Upper lobe of right lung (tissue), 1 donor: ENCODE results near the gene DLGAP3. TPM values are rescaled to one million over a fixed set of nuclear protein-coding genes. Genes with fewer than 3 reads are reported as not detected.
A peak's percentile ranks its signal among the peaks of the same experiment; 100 is the strongest.

Experiments
- ATAC-seq: fragments of 200-7000 bp; cut with Tn5 transposase; one replicate; pipeline ENCODE4 v1.9.1; 2020; ENCODE audit warnings: mild to moderate bottlenecking, moderate library complexity
- DNase-seq: peaks from one replicate; pipeline ENCODE4 v3.0.0-alpha.2; 2020
- H3K27ac ChIP-seq: fragments of 200-600 bp; one replicate; pipeline ENCODE4 v1.8.0; 2022
- H3K27me3 ChIP-seq: fragments of 200-600 bp; one replicate; pipeline ENCODE4 v1.8.0; 2022; ENCODE audit warnings: mild to moderate bottlenecking
- H3K36me3 ChIP-seq: fragments of 200-600 bp; one replicate; pipeline ENCODE4 v1.8.0; 2022
- H3K4me1 ChIP-seq: fragments of 200-600 bp; one replicate; pipeline ENCODE4 v1.8.0; 2022
- H3K4me3 ChIP-seq: fragments of 200-600 bp; one replicate; pipeline ENCODE4 v1.8.0; 2022; ENCODE audit warnings: mild to moderate bottlenecking
- H3K9me3 ChIP-seq: fragments of 200-600 bp; one replicate; pipeline ENCODE4 v1.8.0; 2022
- CTCF ChIP-seq: fragments of 200-600 bp; IDR thresholded peaks from one replicate; pipeline ENCODE4 v1.8.0; 2022; ENCODE audit warnings: antibody characterized with exemption
- intact Hi-C: fragments of 100-400 bp; cut with DNase I; formaldehyde crosslinking; loops from one replicate; pipeline ENCODE4 v1.11.0; 2022
- total RNA-seq: library from RNA; stranded (reverse); fragmentation: NEBNext Ultra II Directional; extraction: Animal tissue kit (Norgen Biotek cat#: 25700); gene quantifications from one replicate; pipeline ENCODE4 v1.2.1, GENCODE V29; 2021
- donor health status: DM: no; HTN: yes; CAD: no; lungs with severe emphysema.

The DLGAP3 gene
- total RNA-seq, 1 donor from 2014 or later = 0.35 TPM

GRCh38 chr1:34866762-34867109 is 62.7 kb downstream of the DLGAP3 start:
- ATAC-seq (no peak), DNase-seq (no peak)
- no peak for TF ChIP-seq CTCF
- H3K4me1 ChIP-seq = peaks cover 12% of the 10 kb centered on the region
- no peaks in the 10 kb centered on the region for H3K27me3 ChIP-seq
- H3K9me3 ChIP-seq = no peaks in the 10 kb centered on the region
- peak overlapping the region; percentile 86 for H3K27ac ChIP-seq
- intact Hi-C loops = no loop called here
- peak overlapping the region; percentile 89 for H3K4me3 ChIP-seq
- no peaks in the 10 kb centered on the region for H3K36me3 ChIP-seq

GRCh38 chr1:34865981-34866761 is 63.3 kb downstream of the DLGAP3 start:
- Histone ChIP-seq H3K4me1 (peaks cover 12% of the 10 kb centered on the region), H3K27ac (peak overlapping the region; percentile 86), H3K9me3 (no peaks in the 10 kb centered on the region), H3K27me3 (no peaks in the 10 kb centered on the region), H3K4me3 (peak overlapping the region; percentile 89), H3K36me3 (no peaks in the 10 kb centered on the region)
- intact Hi-C loops = no loop called here
- ATAC-seq (peak; percentile 90), DNase-seq (peak; percentile 95)
- peak; percentile 99 for TF ChIP-seq CTCF

- Histone ChIP-seq H3K27ac (peak overlapping the region; percentile 86), H3K36me3 (no peaks in the 10 kb centered on the region), H3K4me1 (peaks cover 12% of the 10 kb centered on the region), H3K9me3 (no peaks in the 10 kb centered on the region), H3K4me3 (peak overlapping the region; percentile 89), H3K27me3 (no peaks in the 10 kb centered on the region)
- TF ChIP-seq CTCF = no peak
- intact Hi-C loops = no loop called here
- DNase-seq (peak; percentile 67), ATAC-seq (no peak)
These were observed 63.9 kb downstream of the DLGAP3 start for GRCh38 chr1:34865573-34865972.

GRCh38 chr1:34864759-34865158 is 64.7 kb downstream of the DLGAP3 start:
- H3K4me3 ChIP-seq = no peak overlapping the region
- peaks cover 15% of the 10 kb centered on the region for H3K4me1 ChIP-seq
- intact Hi-C loops = no loop called here
- no peaks in the 10 kb centered on the region for H3K27me3 ChIP-seq
- TF ChIP-seq CTCF = no peak
- ATAC-seq (no peak), DNase-seq (no peak)
- H3K9me3 ChIP-seq = no peaks in the 10 kb centered on the region
- H3K27ac ChIP-seq = no peak overlapping the region
- no peaks in the 10 kb centered on the region for H3K36me3 ChIP-seq

- no peaks in the 10 kb centered on the region for H3K9me3 ChIP-seq
- no peak for ATAC-seq
- no peak overlapping the region for H3K27ac ChIP-seq
- H3K4me3 ChIP-seq = no peak overlapping the region
- no peak for TF ChIP-seq CTCF
- no peaks in the 10 kb centered on the region for H3K27me3 ChIP-seq
- DNase-seq = no peak
- intact Hi-C loops = no loop called here
- H3K4me1 ChIP-seq = peaks cover 19% of the 10 kb centered on the region
- H3K36me3 ChIP-seq = no peaks in the 10 kb centered on the region
These were observed 65.9 kb downstream of the DLGAP3 start for GRCh38 chr1:34863501-34863900.
